ENCODE data around the gene EXOC1L. TPM values are rescaled to one million over a fixed set of nuclear protein-coding genes. Genes with fewer than 3 reads are reported as not detected.

EXOC1L gene
- total RNA-seq, 4 donors from 2014 or later: not detected

GRCh38 chr4:55830048-55830447, 10.5 kb downstream of the EXOC1L start:
- no peak overlapping the region for H3K27ac ChIP-seq
- peaks cover 13% of the 10 kb centered on the region for H3K27me3 ChIP-seq
- H3K36me3 ChIP-seq: no peaks in the 10 kb centered on the region
- 50 to 59% methylated on average over 3 of the region's 3 CpGs for whole genome bisulfite sequencing, 2 donors (ENCODE audit: low coverage in 1 of 2)
- H3K9me3 ChIP-seq: no peaks in the 10 kb centered on the region
- ATAC-seq: no peak
- H3K4me1 ChIP-seq: no peaks in the 10 kb centered on the region
- H3K4me3 ChIP-seq: no peak overlapping the region
- no peak for TF ChIP-seq EP300 (IDR thresholded peaks at IDR 0.05)
- TF ChIP-seq CTCF (IDR thresholded peaks at IDR 0.05): no peak
- TF ChIP-seq POLR2AphosphoS5 (IDR thresholded peaks at IDR 0.05): no peak
- no peak for TF ChIP-seq POLR2A (IDR thresholded peaks at IDR 0.05)

- whole genome bisulfite sequencing, 2 donors (ENCODE audit: low coverage in 1 of 2): 49 to 55% methylated on average over 4 of the region's 4 CpGs
- TF ChIP-seq POLR2A (IDR thresholded peaks at IDR 0.05) (no peak), CTCF (IDR thresholded peaks at IDR 0.05) (no peak), EP300 (IDR thresholded peaks at IDR 0.05) (no peak), POLR2AphosphoS5 (IDR thresholded peaks at IDR 0.05) (no peak)
- Histone ChIP-seq H3K27ac (no peak overlapping the region), H3K27me3 (peaks cover 13% of the 10 kb centered on the region), H3K9me3 (no peaks in the 10 kb centered on the region), H3K4me1 (no peaks in the 10 kb centered on the region), H3K4me3 (no peak overlapping the region), H3K36me3 (no peaks in the 10 kb centered on the region)
- no peak for ATAC-seq
These were observed 11.1 kb downstream of the EXOC1L start for GRCh38 chr4:55830716-55831115.

- 88 to 91% methylated on average over 2 to 3 of the region's 3 CpGs for WGBS, 2 donors (ENCODE audit: low coverage in 1 of 2)
- no peaks in the 10 kb centered on the region for H3K36me3 ChIP-seq
- no peak overlapping the region for H3K27ac ChIP-seq
- peaks cover 12% of the 10 kb centered on the region for H3K27me3 ChIP-seq
- no peak for ATAC-seq
- H3K4me1 ChIP-seq: no peaks in the 10 kb centered on the region
- peaks cover 0 to 6% (median 0%) of the 10 kb centered on the region in 3 donors for H3K9me3 ChIP-seq
- no peak for TF ChIP-seq POLR2AphosphoS5 (IDR thresholded peaks at IDR 0.05)
- TF ChIP-seq EP300 (IDR thresholded peaks at IDR 0.05): no peak
- no peak for TF ChIP-seq POLR2A (IDR thresholded peaks at IDR 0.05)
- no peak for TF ChIP-seq CTCF (IDR thresholded peaks at IDR 0.05)
- no peak overlapping the region for H3K4me3 ChIP-seq
These were observed 14.7 kb downstream of the EXOC1L start for GRCh38 chr4:55834086-55834795.

GRCh38 chr4:55837903-55838302, 18.3 kb downstream of the EXOC1L start:
- no peak overlapping the region for H3K27ac ChIP-seq
- H3K9me3 ChIP-seq: peaks cover 0 to 6% (median 0%) of the 10 kb centered on the region in 3 donors
- H3K27me3 ChIP-seq: peaks cover 17% of the 10 kb centered on the region
- H3K4me3 ChIP-seq: no peak overlapping the region
- no peak for ATAC-seq
- 61 to 80% methylated on average over 1 of the region's 1 CpG for WGBS, 2 donors (ENCODE audit: low coverage in 1 of 2)
- TF ChIP-seq EP300 (IDR thresholded peaks at IDR 0.05) (no peak), CTCF (IDR thresholded peaks at IDR 0.05) (no peak), POLR2A (IDR thresholded peaks at IDR 0.05) (no peak)
- H3K4me1 ChIP-seq: no peaks in the 10 kb centered on the region
- H3K36me3 ChIP-seq: no peaks in the 10 kb centered on the region

- H3K36me3 ChIP-seq: no peaks in the 10 kb centered on the region
- ATAC-seq: no peak
- H3K9me3 ChIP-seq: peaks cover 0 to 6% (median 0%) of the 10 kb centered on the region in 3 donors
- TF ChIP-seq POLR2A (IDR thresholded peaks at IDR 0.05) (no peak), POLR2AphosphoS5 (IDR thresholded peaks at IDR 0.05) (no peak), CTCF (IDR thresholded peaks at IDR 0.05) (no peak), EP300 (IDR thresholded peaks at IDR 0.05) (no peak)
- no peak overlapping the region for H3K4me3 ChIP-seq
- peaks cover 17% of the 10 kb centered on the region for H3K27me3 ChIP-seq
- 60% methylated on average over 1 of the region's 1 CpG; no CpG with 5 or more reads in 1 of the 2 donors for WGBS, 2 donors (ENCODE audit: low coverage in 1 of 2)
- H3K27ac ChIP-seq: no peak overlapping the region
- no peaks in the 10 kb centered on the region for H3K4me1 ChIP-seq
These were observed 18.8 kb downstream of the EXOC1L start for GRCh38 chr4:55838356-55838755.

Measured in gastroesophageal sphincter (tissue), 4 donors.